ENCODE measurements around the gene RAD51C. TPM values are rescaled to one million over a fixed set of nuclear protein-coding genes. Genes with fewer than 3 reads are reported as not detected.
"Not testable (repeated sequence)": the region's sequence is repeated elsewhere in the genome, so short reads cannot be mapped to it uniquely, and the experiment has no call there.

Gene RAD51C
- total RNA-seq, 1 experiment from 2014 or later: 15.2 TPM

- TF ChIP-seq ATF6 (CRISPR knock-in tag; IDR thresholded peaks at IDR 0.05): no peak
- no peak for TF ChIP-seq PRDM15 (CRISPR knock-in tag; IDR thresholded peaks at IDR 0.05)
Observed at GRCh38 chr17:58747674-58748073, 55.3 kb downstream of the RAD51C start (continued).

- H3K4me1 Mint-ChIP-seq; H3K36me3 Mint-ChIP-seq; H3K4me3 Mint-ChIP-seq; H3K27ac Mint-ChIP-seq; DNase-seq (ENCODE audit: low spot score); CTCF ChIA-PET; H3K9me3 Mint-ChIP-seq; ATAC-seq: not testable (repeated sequence)
- H3K27me3 Mint-ChIP-seq (ENCODE audit: low read depth): peaks cover 19% of the 10 kb centered on the region
- POLR2A ChIA-PET: interaction anchor here (0.6 kb wide), 1 partner anchor 190 kb away, joined by 3 read pairs; no protein-coding TSS in a partner anchor
Observed at GRCh38 chr17:58749627-58750026, 57.2 kb downstream of the RAD51C start.

GRCh38 chr17:58753026-58753425, 60.6 kb downstream of the RAD51C start:
- POLR2A ChIA-PET: no interaction called here
- no peak overlapping the region for H3K4me3 Mint-ChIP-seq
- CTCF ChIA-PET: interaction anchor here (0.6 kb wide), 1 partner anchor 70 kb away, joined by 3 read pairs; no protein-coding TSS in a partner anchor
- DNase-seq (ENCODE audit: low spot score): no peak
- H3K9me3 Mint-ChIP-seq: 0 out of 2 replicates have a peak, but pooled peaks cover 3% of the 10 kb centered on the region
- no peaks in the 10 kb centered on the region for H3K36me3 Mint-ChIP-seq
- H3K4me1 Mint-ChIP-seq: peaks cover 8% of the 10 kb centered on the region
- H3K27ac Mint-ChIP-seq: no peak overlapping the region
- peaks cover 40% of the 10 kb centered on the region for H3K27me3 Mint-ChIP-seq (ENCODE audit: low read depth)
- no peak for ATAC-seq
- TF ChIP-seq CREM (CRISPR knock-in tag; IDR thresholded peaks at IDR 0.05): no peak
- no peak for TF ChIP-seq EMX1 (CRISPR knock-in tag; IDR thresholded peaks at IDR 0.05)
- no peak for TF ChIP-seq ZNF219 (CRISPR knock-in tag; IDR thresholded peaks at IDR 0.05; ENCODE audit: borderline replicate concordance)
- TF ChIP-seq GABPB1 (CRISPR knock-in tag; IDR thresholded peaks at IDR 0.05): no peak
- TF ChIP-seq TP53 (CRISPR knock-in tag; IDR thresholded peaks at IDR 0.05): no peak
- no peak for TF ChIP-seq NFATC4 (CRISPR knock-in tag; IDR thresholded peaks at IDR 0.05)
- no peak for TF ChIP-seq ZMAT4 (CRISPR knock-in tag; IDR thresholded peaks at IDR 0.05)
- no peak for TF ChIP-seq FOXK1 (CRISPR knock-in tag; IDR thresholded peaks at IDR 0.05)
- TF ChIP-seq USF1 (CRISPR knock-in tag; IDR thresholded peaks at IDR 0.05): no peak
- TF ChIP-seq CTCF (IDR thresholded peaks at IDR 0.05): no peak
- no peak for TF ChIP-seq ZNF317 (CRISPR knock-in tag; IDR thresholded peaks at IDR 0.05; ENCODE audit: borderline replicate concordance, low read depth)
- no peak for TF ChIP-seq HMGXB4 (CRISPR knock-in tag; IDR thresholded peaks at IDR 0.05)
- no peak for TF ChIP-seq FOXP4 (CRISPR knock-in tag; IDR thresholded peaks at IDR 0.05)
- no peak for TF ChIP-seq E2F4 (CRISPR knock-in tag; IDR thresholded peaks at IDR 0.05; ENCODE audit: borderline replicate concordance, low read depth)
- no peak for TF ChIP-seq ESRRA (CRISPR knock-in tag; IDR thresholded peaks at IDR 0.05; ENCODE audit: borderline replicate concordance)
- no peak for TF ChIP-seq ZNF121 (CRISPR knock-in tag; IDR thresholded peaks at IDR 0.05)
